Tibial nerve (tissue), 3 donors: ENCODE measurements around the gene CEP170B.

Experiments used
- CTCF ChIP-seq, 5 experiments: fragments of 200-600 bp in 3 of 5; fragments of 450-650 bp in 2 of 5; sonication (generic) in 3 of 5; IDR thresholded peaks; one replicate each; pipeline ENCODE4 v1.5.1; 2016 to 2019; ENCODE audit warnings: antibody characterized with exemption in 5 of 5, mild to moderate bottlenecking in 3 of 5, moderate library complexity in 2 of 5
- POLR2A ChIP-seq, 2 donors: fragments of 450-650 bp; IDR thresholded peaks; one replicate each; pipeline ENCODE4 v1.6.1; 2017; ENCODE audit warnings: antibody characterized with exemption in 2 of 2, mild to moderate bottlenecking in 2 of 2, moderate library complexity in 2 of 2

GRCh38 chr14:104868060-104868740 is 3.1 kb downstream of the CEP170B start:
- TF ChIP-seq CTCF (IDR thresholded peaks at IDR 0.05) (no peak), POLR2A (IDR thresholded peaks at IDR 0.05) (no peak)
